ENCODE measurements around the gene MIDN. TPM values are rescaled to one million over a fixed set of nuclear protein-coding genes. Genes with fewer than 3 reads are reported as not detected.

MIDN gene
- total RNA-seq, 1 donor from 2014 or later, result 60.5 TPM

DNA sequence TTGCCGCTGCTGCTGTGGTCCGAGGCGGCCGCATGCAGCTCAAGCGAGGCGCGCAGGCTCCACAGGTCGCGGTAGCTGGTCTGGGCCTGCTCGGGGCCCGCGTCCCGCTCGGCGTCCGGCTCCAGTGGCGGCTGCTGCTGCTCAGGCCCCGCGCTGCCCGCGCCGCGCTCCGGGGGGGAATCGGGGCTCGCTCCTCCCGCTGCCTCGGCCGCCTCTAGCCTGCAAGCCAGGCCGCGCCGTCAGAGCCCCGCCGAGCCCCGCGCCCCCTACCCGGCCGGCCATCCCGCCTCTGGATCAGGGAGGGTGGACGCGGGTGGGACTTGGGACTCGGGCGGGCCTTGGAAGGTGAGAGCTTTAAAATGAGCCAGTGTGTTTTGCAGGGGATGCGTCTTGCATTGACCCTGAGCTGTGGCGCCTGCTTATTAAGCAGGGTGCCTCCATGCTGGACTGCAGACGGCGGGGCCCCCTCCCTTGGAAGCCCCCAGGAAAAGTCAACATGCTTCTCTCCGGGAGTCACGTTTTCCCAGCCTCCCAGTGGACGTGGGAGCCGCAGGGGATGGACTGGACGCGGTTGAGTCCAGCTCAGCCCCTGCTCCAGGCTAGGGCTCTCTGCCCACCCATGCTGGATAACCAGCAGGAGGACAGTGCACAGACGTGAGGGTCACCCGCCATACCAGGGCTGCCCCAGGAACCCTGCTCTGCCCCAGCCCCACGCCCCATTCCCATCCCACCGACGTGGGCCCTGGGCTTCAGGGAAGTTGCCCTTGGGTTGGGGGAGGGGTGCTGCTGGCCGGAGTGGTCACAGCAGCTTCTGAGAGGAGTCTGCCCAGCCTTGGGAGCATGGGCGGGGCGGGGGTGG is 18.2 kb upstream of the MIDN start:
- TF ChIP-seq, protein P1, sequence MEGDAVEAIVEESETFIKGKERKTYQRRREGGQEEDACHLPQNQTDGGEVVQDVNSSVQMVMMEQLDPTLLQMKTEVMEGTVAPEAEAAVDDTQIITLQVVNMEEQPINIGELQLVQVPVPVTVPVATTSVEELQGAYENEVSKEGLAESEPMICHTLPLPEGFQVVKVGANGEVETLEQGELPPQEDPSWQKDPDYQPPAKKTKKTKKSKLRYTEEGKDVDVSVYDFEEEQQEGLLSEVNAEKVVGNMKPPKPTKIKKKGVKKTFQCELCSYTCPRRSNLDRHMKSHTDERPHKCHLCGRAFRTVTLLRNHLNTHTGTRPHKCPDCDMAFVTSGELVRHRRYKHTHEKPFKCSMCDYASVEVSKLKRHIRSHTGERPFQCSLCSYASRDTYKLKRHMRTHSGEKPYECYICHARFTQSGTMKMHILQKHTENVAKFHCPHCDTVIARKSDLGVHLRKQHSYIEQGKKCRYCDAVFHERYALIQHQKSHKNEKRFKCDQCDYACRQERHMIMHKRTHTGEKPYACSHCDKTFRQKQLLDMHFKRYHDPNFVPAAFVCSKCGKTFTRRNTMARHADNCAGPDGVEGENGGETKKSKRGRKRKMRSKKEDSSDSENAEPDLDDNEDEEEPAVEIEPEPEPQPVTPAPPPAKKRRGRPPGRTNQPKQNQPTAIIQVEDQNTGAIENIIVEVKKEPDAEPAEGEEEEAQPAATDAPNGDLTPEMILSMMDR (IDR thresholded peaks at IDR 0.05; ENCODE audit: borderline replicate concordance), result no peak

DNA sequence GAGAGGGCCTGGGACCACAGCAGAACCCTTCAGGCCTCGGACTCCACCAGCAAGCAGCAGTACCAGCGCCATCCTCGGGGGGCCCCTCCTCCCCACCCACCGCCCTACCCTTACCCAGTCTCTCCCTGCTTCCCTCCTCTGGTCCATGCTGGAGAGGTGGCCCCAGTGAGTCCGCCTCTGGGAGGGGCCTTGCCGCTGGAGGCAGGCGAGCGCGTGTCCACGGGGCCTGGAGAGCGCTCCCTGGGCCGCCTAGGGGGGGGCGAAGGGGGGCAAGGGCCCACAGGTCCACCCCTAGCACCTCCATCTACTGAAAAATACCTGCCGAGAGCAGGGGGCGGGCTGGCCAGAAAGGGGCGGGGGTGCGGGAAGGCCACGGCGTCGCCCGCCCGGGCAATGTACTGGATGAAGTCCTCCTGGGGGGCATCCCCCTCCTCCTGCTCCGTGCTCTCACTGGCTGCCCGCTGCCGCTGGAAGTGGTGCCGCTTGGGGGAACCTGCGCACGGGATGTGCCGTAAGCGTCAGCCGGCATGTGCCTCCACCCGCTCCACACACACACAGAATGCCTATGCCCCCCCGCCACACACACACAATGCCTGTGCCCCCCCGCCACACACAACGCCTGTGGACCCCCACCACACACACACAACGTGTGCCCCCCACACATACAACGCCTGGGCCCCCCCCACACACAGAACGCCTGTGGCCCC is 17.4 kb upstream of the MIDN start:
- H3K27me3 ChIP-seq (ENCODE audit: low read depth), result no peaks in the 10 kb centered on the region
- intact Hi-C loops (cut with micrococcal nuclease), result no loop called here
- H3K27ac ChIP-seq (replicated peaks), result no peak overlapping the region
- peaks cover 17% of the 10 kb centered on the region for H3K4me1 ChIP-seq
- H3K9me3 ChIP-seq (replicated peaks), result no peaks in the 10 kb centered on the region
- H3K36me3 ChIP-seq, result peaks cover 25% of the 10 kb centered on the region
- TF ChIP-seq, protein P1 (IDR thresholded peaks at IDR 0.05; ENCODE audit: borderline replicate concordance), result no peak
- no peak overlapping the region for H3K4me3 ChIP-seq
- DNase-seq, result no peak

More for the DNA sequence above, 18.2 kb upstream of the MIDN start:
- H3K4me1 ChIP-seq, result peaks cover 17% of the 10 kb centered on the region
- no peaks in the 10 kb centered on the region for H3K27me3 ChIP-seq (ENCODE audit: low read depth)
- no peak overlapping the region for H3K27ac ChIP-seq (replicated peaks)
- H3K36me3 ChIP-seq, result peaks cover 31% of the 10 kb centered on the region
- no peak for DNase-seq
- no peak overlapping the region for H3K4me3 ChIP-seq
- intact Hi-C loops (cut with micrococcal nuclease), result no loop called here
- H3K9me3 ChIP-seq (replicated peaks), result no peaks in the 10 kb centered on the region

DNA sequence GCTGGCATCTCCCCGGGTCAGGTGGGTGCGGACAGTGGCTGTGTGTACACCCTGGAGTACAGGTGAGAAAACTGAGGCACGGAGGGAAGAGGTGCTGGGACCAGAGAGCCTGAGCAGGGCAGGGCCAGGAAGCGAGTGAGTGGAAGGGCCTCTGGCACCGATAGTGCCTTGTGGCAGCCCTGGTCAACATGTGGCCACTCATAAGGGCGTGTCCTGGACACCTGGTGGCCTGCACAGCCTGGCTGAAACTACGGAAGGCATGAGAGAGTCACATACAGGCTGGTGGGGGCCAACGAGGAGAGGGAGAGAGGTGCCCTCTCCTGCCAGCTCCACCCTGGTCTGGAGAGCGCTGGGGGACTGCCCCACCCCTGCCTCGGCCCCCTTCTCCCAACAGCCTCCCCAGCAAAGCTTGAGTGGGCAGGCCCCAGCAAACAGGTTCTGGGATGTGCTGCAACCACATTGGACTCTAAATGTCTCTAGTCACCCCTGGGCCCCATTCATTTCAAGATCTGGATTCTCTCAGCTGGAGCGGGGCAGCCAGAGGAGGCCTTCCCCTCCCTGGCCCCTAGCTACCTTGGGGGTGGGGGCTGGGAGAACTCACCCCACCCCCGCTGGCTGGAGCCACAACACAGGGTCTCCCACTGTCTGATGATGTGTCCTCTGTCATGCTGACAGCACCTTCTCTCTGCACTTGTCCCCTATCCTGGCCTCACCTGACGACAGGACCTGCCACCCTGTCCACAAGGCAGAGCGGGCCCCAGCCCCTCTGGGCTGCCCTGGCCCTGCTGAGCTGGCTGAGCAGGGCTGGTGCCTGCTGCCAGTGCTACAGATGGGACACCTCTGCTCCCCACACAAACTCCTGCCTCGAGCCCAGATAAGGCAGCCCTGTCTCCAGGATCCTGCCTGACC is 16.4 kb upstream of the MIDN start:
- intact Hi-C loops (cut with micrococcal nuclease), result no loop called here

DNA sequence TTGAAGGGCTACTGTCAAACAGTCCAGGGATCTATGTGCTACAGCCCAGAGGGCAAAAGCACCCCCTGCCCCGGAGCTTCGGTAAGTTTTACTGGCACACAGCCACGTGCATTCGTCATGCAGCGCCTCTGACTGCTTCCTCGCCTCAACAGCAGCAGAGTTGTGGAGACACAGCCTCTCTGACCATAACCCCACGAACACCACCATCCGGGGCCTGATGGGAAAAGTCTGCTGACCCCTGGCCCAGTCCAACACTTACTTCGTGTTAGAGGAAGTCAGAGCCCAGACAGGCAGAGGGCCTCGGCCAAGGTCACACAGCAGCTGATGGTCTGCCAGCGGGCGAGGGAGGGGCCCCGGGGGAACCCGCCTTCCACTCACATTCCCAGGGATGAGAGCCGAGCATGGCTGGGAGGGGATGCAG is 15.7 kb upstream of the MIDN start:
- Histone ChIP-seq H3K27ac (replicated peaks) (peak overlapping the region; percentile 40), H3K4me1 (peaks cover 28% of the 10 kb centered on the region), H3K36me3 (peaks cover 8% of the 10 kb centered on the region), H3K4me3 (no peak overlapping the region), H3K27me3 (ENCODE audit: low read depth) (peaks cover 6% of the 10 kb centered on the region), H3K9me3 (replicated peaks) (no peaks in the 10 kb centered on the region)
- DNase-seq, result no peak
- TF ChIP-seq, protein P1 (IDR thresholded peaks at IDR 0.05; ENCODE audit: borderline replicate concordance), result no peak
- intact Hi-C loops (cut with micrococcal nuclease), result no loop called here

More for the DNA sequence above, 16.4 kb upstream of the MIDN start:
- Histone ChIP-seq H3K27me3 (ENCODE audit: low read depth) (peaks cover 2% of the 10 kb centered on the region), H3K4me3 (no peak overlapping the region), H3K27ac (replicated peaks) (peak overlapping the region; percentile 40), H3K4me1 (peaks cover 23% of the 10 kb centered on the region), H3K9me3 (replicated peaks) (no peaks in the 10 kb centered on the region), H3K36me3 (peaks cover 14% of the 10 kb centered on the region)
- TF ChIP-seq, protein P1 (IDR thresholded peaks at IDR 0.05; ENCODE audit: borderline replicate concordance), result no peak
- DNase-seq, result no peak

DNA sequence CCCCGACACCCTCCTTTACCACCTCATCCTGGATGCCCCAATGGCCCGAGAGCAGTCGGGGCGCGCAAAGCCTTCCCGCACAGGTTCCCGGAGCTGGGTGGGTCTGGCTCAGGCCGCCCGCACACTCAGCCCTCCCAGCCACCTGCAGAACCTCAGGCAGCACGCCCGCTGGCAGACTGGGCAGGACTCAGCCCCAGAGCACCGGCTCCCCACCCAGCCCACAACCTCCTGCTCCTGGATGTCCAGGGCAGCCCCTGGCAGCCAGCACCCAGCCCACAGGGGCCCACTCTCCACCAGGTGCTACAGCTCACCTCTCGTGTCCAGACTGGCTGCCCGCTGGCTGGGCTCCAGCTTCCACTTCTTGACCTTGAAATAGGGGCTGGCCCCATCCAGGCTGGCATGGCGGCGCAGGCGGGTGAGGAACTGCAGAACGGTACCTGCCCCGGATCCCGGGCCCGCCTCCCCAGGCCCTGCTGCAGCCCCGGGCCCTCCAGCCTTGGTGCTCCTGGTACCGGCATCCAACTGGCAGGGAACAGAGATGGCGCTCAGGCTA is 15.2 kb upstream of the MIDN start:
- TF ChIP-seq, protein P1 (IDR thresholded peaks at IDR 0.05; ENCODE audit: borderline replicate concordance), result no peak
- peaks cover 30% of the 10 kb centered on the region for H3K4me1 ChIP-seq
- intact Hi-C loops (cut with micrococcal nuclease), result no loop called here
- H3K36me3 ChIP-seq, result peaks cover 2% of the 10 kb centered on the region
- peaks cover 6% of the 10 kb centered on the region for H3K27me3 ChIP-seq (ENCODE audit: low read depth)
- no peak overlapping the region for H3K4me3 ChIP-seq
- H3K27ac ChIP-seq (replicated peaks), result peak overlapping the region; percentile 40
- DNase-seq, result no peak
- no peaks in the 10 kb centered on the region for H3K9me3 ChIP-seq (replicated peaks)
